ENCODE data around the gene ACTG1. TPM values are rescaled to one million over a fixed set of nuclear protein-coding genes. Genes with fewer than 3 reads are reported as not detected.

ACTG1 gene
- total and polyA plus RNA-seq, 2 of the 13 experiments (the other 11 are each of a cell fraction or from before 2014, with no cell fraction given), result 973 to 1,138 TPM

DNA sequence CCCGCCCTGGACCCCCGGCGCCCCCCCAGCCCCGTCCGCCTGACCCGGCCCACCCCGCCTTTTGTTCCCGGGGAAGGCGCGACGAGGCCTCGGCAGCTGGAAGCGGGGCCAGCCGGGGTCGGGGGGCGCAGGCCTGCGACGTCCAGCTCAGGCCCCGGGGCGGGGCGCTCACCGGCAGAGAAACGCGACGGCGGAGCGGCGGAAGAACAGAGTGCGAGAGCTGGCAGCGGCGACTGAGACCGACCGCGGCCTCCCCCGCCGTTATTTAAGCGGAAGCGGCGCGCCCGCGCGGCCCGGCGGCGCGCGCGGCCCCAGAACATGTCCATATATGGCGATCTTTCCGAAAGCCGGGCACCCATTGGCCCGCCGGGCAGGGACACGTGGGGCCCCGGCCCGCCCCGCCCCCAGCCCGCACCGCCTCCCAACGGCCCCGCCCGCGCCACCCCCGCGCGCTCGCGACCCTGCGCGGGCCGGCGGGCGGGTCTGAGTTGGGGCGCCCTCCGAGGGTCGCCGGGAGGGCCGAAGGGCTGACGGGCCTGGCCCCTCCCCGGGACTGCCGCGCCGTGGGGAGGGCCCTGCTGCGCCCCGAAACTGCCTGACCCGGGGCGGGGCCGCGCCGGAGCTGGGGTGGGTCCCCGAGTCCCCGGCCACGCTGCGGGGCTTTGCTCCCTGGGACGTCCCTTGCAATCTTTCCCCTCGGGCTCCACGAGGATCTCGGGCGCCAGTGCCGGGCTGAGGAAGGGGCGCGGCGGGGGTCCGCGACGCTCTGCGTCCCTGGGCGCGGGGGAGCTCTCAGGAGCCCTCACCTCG, at the start of gene ACTG1 (continued):
- TF ChIP-seq, protein P1, sequence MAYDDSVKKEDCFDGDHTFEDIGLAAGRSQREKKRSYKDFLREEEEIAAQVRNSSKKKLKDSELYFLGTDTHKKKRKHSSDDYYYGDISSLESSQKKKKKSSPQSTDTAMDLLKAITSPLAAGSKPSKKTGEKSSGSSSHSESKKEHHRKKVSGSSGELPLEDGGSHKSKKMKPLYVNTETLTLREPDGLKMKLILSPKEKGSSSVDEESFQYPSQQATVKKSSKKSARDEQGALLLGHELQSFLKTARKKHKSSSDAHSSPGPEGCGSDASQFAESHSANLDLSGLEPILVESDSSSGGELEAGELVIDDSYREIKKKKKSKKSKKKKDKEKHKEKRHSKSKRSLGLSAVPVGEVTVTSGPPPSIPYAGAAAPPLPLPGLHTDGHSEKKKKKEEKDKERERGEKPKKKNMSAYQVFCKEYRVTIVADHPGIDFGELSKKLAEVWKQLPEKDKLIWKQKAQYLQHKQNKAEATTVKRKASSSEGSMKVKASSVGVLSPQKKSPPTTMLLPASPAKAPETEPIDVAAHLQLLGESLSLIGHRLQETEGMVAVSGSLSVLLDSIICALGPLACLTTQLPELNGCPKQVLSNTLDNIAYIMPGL (CRISPR knock-in tag; IDR thresholded peaks at IDR 0.05; ENCODE audit: borderline replicate concordance in 1 of 2, low read depth in 1 of 2), result peak; percentile 33 to 47; a peak in 2 of 4 replicates
- TF ChIP-seq, protein P2, sequence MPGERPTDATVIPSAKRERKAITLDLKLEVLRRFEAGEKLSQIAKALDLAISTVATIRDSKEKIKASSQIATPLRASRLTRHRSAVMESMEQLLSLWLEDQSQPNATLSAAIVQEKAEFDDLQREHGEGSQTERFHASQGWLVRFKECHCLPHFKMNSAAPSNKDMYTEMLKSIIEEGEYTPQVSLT (CRISPR knock-in tag; IDR thresholded peaks at IDR 0.05; ENCODE audit: borderline replicate concordance, low read depth), result no peak
- TF ChIP-seq FOSL2 (CRISPR knock-in tag; IDR thresholded peaks at IDR 0.05), result peak; percentile 30; the same call in 1 of the 2 replicates
- TF ChIP-seq TEAD2 (CRISPR knock-in tag; IDR thresholded peaks at IDR 0.05), result no peak
- TF ChIP-seq ZBTB20 (CRISPR knock-in tag; IDR thresholded peaks at IDR 0.05; ENCODE audit: borderline replicate concordance, low read depth), result no peak
- TF ChIP-seq PITX1 (CRISPR knock-in tag; IDR thresholded peaks at IDR 0.05), result no peak
- TF ChIP-seq, protein P3, sequence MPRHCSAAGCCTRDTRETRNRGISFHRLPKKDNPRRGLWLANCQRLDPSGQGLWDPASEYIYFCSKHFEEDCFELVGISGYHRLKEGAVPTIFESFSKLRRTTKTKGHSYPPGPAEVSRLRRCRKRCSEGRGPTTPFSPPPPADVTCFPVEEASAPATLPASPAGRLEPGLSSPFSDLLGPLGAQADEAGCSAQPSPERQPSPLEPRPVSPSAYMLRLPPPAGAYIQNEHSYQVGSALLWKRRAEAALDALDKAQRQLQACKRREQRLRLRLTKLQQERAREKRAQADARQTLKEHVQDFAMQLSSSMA (CRISPR knock-in tag; IDR thresholded peaks at IDR 0.05), result peak; percentile 7; the same call in 1 of the 2 replicates
- TF ChIP-seq U2AF1 (optimal IDR thresholded peaks at IDR 0.05; ENCODE audit: low read depth, low read length), result no peak
- TF ChIP-seq, protein P4, sequence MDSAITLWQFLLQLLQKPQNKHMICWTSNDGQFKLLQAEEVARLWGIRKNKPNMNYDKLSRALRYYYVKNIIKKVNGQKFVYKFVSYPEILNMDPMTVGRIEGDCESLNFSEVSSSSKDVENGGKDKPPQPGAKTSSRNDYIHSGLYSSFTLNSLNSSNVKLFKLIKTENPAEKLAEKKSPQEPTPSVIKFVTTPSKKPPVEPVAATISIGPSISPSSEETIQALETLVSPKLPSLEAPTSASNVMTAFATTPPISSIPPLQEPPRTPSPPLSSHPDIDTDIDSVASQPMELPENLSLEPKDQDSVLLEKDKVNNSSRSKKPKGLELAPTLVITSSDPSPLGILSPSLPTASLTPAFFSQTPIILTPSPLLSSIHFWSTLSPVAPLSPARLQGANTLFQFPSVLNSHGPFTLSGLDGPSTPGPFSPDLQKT (CRISPR knock-in tag; IDR thresholded peaks at IDR 0.05; ENCODE audit: borderline replicate concordance), result no peak
- TF ChIP-seq ZNF878 (CRISPR knock-in tag; IDR thresholded peaks at IDR 0.05), result no peak
- TF ChIP-seq, protein P5, sequence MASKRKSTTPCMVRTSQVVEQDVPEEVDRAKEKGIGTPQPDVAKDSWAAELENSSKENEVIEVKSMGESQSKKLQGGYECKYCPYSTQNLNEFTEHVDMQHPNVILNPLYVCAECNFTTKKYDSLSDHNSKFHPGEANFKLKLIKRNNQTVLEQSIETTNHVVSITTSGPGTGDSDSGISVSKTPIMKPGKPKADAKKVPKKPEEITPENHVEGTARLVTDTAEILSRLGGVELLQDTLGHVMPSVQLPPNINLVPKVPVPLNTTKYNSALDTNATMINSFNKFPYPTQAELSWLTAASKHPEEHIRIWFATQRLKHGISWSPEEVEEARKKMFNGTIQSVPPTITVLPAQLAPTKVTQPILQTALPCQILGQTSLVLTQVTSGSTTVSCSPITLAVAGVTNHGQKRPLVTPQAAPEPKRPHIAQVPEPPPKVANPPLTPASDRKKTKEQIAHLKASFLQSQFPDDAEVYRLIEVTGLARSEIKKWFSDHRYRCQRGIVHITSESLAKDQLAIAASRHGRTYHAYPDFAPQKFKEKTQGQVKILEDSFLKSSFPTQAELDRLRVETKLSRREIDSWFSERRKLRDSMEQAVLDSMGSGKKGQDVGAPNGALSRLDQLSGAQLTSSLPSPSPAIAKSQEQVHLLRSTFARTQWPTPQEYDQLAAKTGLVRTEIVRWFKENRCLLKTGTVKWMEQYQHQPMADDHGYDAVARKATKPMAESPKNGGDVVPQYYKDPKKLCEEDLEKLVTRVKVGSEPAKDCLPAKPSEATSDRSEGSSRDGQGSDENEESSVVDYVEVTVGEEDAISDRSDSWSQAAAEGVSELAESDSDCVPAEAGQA (IDR thresholded peaks at IDR 0.05; ENCODE audit: low read depth), result 0 out of 2 replicates have a peak, but pooled peaks have one; percentile 11
- TF ChIP-seq, protein P5 (CRISPR knock-in tag; IDR thresholded peaks at IDR 0.05; ENCODE audit: borderline replicate concordance), result 0 out of 2 replicates have a peak, but pooled peaks have one; percentile 8
- peak; percentile 86; the same call in 1 of the 2 replicates for TF ChIP-seq ZNF709 (CRISPR knock-in tag; IDR thresholded peaks at IDR 0.05)
- no peak for TF ChIP-seq NRL (CRISPR knock-in tag; IDR thresholded peaks at IDR 0.05; ENCODE audit: borderline replicate concordance)
- 0 out of 2 replicates have a peak, but pooled peaks have one; percentile 34 for TF ChIP-seq ETV6 (CRISPR knock-in tag; conservative IDR thresholded peaks at IDR 0.05)
- TF ChIP-seq SIX4 (CRISPR knock-in tag; IDR thresholded peaks at IDR 0.05), result no peak
- no peak for TF ChIP-seq KLF11 (CRISPR knock-in tag; IDR thresholded peaks at IDR 0.05)
- TF ChIP-seq SIX1 (CRISPR knock-in tag; IDR thresholded peaks at IDR 0.05; ENCODE audit: borderline replicate concordance), result peak; percentile 29; the same call in 1 of the 2 replicates
